HepG2 (cell line): ENCODE results near the gene FETUB. TPM values are rescaled to one million over a fixed set of nuclear protein-coding genes. Genes with fewer than 3 reads are reported as not detected.
A peak's percentile ranks its signal among the peaks of the same experiment; 100 is the strongest.

Experiments
- ARHGAP35 ChIP-seq: sonication (generic); formaldehyde crosslinking; IDR thresholded peaks from 2 replicates; pipeline ENCODE4 v1.9.0; 2022; ENCODE audit warnings: mild to moderate bottlenecking, inconsistent platforms, moderate library complexity, missing genetic modification reagents, borderline replicate concordance
- CENPX ChIP-seq: sonication (generic); formaldehyde crosslinking; IDR thresholded peaks from 2 replicates; pipeline ENCODE4 v1.9.0; 2021; ENCODE audit warnings: mild to moderate bottlenecking, missing genetic modification reagents, moderate library complexity
- GLI4 ChIP-seq: sonication (generic); formaldehyde crosslinking; IDR thresholded peaks from 2 replicates; pipeline ENCODE4 v1.5.1; 2020; ENCODE audit warnings: missing genetic modification reagents, mild to moderate bottlenecking, moderate library complexity, borderline replicate concordance
- MAFF ChIP-seq: IDR thresholded peaks from 2 replicates; pipeline ENCODE4 v1.6.1; 2011; ENCODE audit warnings: low read depth, low read length, improper control_type of control experiment
- MIXL1 ChIP-seq: IDR thresholded peaks from 2 replicates; pipeline ENCODE4 v1.6.1; 2016
- MLLT10 ChIP-seq: sonication (generic); formaldehyde crosslinking; IDR thresholded peaks from 2 replicates; pipeline ENCODE4 v1.4.0; 2020; ENCODE audit warnings: missing genetic modification reagents
- MTERF4 ChIP-seq: sonication (generic); formaldehyde crosslinking; IDR thresholded peaks from 2 replicates; pipeline ENCODE4 v1.8.0; 2023; ENCODE audit warnings: mild to moderate bottlenecking, missing genetic modification reagents
- MXI1 ChIP-seq: IDR thresholded peaks from 3 replicates; pipeline ENCODE4 v1.6.1; 2012; ENCODE audit warnings: low read depth, low read length, inconsistent platforms, borderline replicate concordance
- RFX3 ChIP-seq: IDR thresholded peaks from 2 replicates; pipeline ENCODE4 v1.6.1; 2016; ENCODE audit warnings: missing biosample characterization, missing genetic modification reagents
- SALL1 ChIP-seq: sonication (generic); formaldehyde crosslinking; IDR thresholded peaks from 2 replicates; pipeline ENCODE4 v1.8.0; 2022; ENCODE audit warnings: mild to moderate bottlenecking, missing genetic modification reagents
- SMARCE1 ChIP-seq: fragments of 450-650 bp; IDR thresholded peaks from 2 replicates; pipeline ENCODE4 v1.6.1; 2017; ENCODE audit warnings: borderline replicate concordance
- THAP8 ChIP-seq: sonication (generic); formaldehyde crosslinking; IDR thresholded peaks from 2 replicates; pipeline ENCODE4 v1.5.1; 2020; ENCODE audit warnings: missing genetic modification reagents, mild to moderate bottlenecking, borderline replicate concordance
- ZBED4 ChIP-seq: sonication (generic); formaldehyde crosslinking; IDR thresholded peaks from 2 replicates; pipeline ENCODE4 v1.4.0; 2020; ENCODE audit warnings: missing genetic modification reagents, borderline replicate concordance
- ZNF280D ChIP-seq: sonication (generic); formaldehyde crosslinking; IDR thresholded peaks from 2 replicates; pipeline ENCODE4 v1.5.1; 2020; ENCODE audit warnings: mild to moderate bottlenecking, missing genetic modification reagents
- ZNF33B ChIP-seq: sonication (generic); formaldehyde crosslinking; IDR thresholded peaks from 2 replicates; pipeline ENCODE4 v1.5.1; 2020; ENCODE audit warnings: mild to moderate bottlenecking, missing genetic modification reagents
- ZNF550 ChIP-seq: sonication (generic); formaldehyde crosslinking; IDR thresholded peaks from 2 replicates; pipeline ENCODE4 v1.4.0; 2020; ENCODE audit warnings: mild to moderate bottlenecking, missing genetic modification reagents, borderline replicate concordance
- ZNF710 ChIP-seq: sonication (generic); formaldehyde crosslinking; IDR thresholded peaks from 2 replicates; pipeline ENCODE4 v1.5.0; 2020; ENCODE audit warnings: mild to moderate bottlenecking, missing genetic modification reagents, borderline replicate concordance
- ZNF724P ChIP-seq: sonication (generic); formaldehyde crosslinking; IDR thresholded peaks from 2 replicates; pipeline ENCODE4 v1.8.0; 2022; ENCODE audit warnings: missing genetic modification reagents, borderline replicate concordance
- ZNF792 ChIP-seq: IDR thresholded peaks from 2 replicates; pipeline ENCODE4 v1.6.1; 2016
- polyA plus RNA-seq, 8 experiments: library from polyadenylated mRNA; depleted of rRNA in 3 of 8; stranded (reverse) in 7 of 8; unstranded in 1 of 8; fragments of >200 nt; fragmentation: Illumina TruSeq in 4 of 8; extraction: Trizol in 4 of 8; gene quantifications; 2 replicates each; pipeline versions ENCODE4 v1.2.1 to v1.2.3, GENCODE V29; 2011 to 2016; ENCODE audit warnings: low read depth in 4 of 8, missing spikeins in 1 of 8, mixed read lengths in 1 of 8; ENCODE audit not compliant: insufficient read depth in 1 of 8
- total RNA-seq, 5 experiments: library from RNA; depleted of rRNA; stranded (reverse); fragments of >200 nt; fragmentation: Illumina TruSeq; extraction: Trizol; gene quantifications; 2 replicates each; pipeline ENCODE4 v1.2.3, GENCODE V29; 2016; ENCODE audit warnings: low read depth in 1 of 5

Gene FETUB
- total and polyA plus RNA-seq, 2 of the 13 experiments (the other 11 are each of a cell fraction or from before 2014, with no cell fraction given) = 2.1 to 4.4 TPM

- TF ChIP-seq ZNF710 (CRISPR knock-in tag) = peak; percentile 28; the same call in 1 of the 2 replicates
- TF ChIP-seq MLLT10 (CRISPR knock-in tag) = no peak
- no peak for TF ChIP-seq THAP8 (CRISPR knock-in tag)
- TF ChIP-seq SALL1 = peak; percentile 97
- TF ChIP-seq ZNF33B = 0 out of 2 replicates have a peak, but pooled peaks have one; percentile 19
- peak; percentile 50; the same call in 1 of the 2 replicates for TF ChIP-seq ZNF792 (CRISPR knock-in tag)
- no peak for TF ChIP-seq RFX3 (CRISPR knock-in tag)
- peak; percentile 56; the same call in 1 of the 2 replicates for TF ChIP-seq ZNF724P
- TF ChIP-seq SMARCE1 = no peak
- no peak for TF ChIP-seq GLI4 (CRISPR knock-in tag)
- TF ChIP-seq MIXL1 (CRISPR knock-in tag) = peak; percentile 82; the same call in 1 of the 2 replicates
- no peak for TF ChIP-seq MAFF
- peak; percentile 73; the same call in 1 of the 2 replicates for TF ChIP-seq ZNF280D (CRISPR knock-in tag)
- no peak for TF ChIP-seq CENPX
- no peak for TF ChIP-seq MTERF4 (CRISPR knock-in tag)
- TF ChIP-seq ZNF550 (CRISPR knock-in tag) = no peak
- TF ChIP-seq MXI1 = no peak
- TF ChIP-seq ZBED4 (CRISPR knock-in tag) = 0 out of 2 replicates have a peak, but pooled peaks have one; percentile 24
- no peak for TF ChIP-seq ARHGAP35 (CRISPR knock-in tag)
Observed at GRCh38 chr3:186630950-186631641, 9.1 kb upstream of the FETUB start (continued).
